Vagina (tissue), 2 donors: ENCODE measurements around the gene SMYD5.

Experiments
- CTCF ChIP-seq, 3 experiments: fragments of 450-650 bp in 2 of 3; fragments of 200-600 bp in 1 of 3; sonication (generic) in 1 of 3; IDR thresholded peaks; one replicate each; pipeline ENCODE4 v1.5.1; 2017 to 2019; ENCODE audit warnings: antibody characterized with exemption in 3 of 3, mild to moderate bottlenecking in 2 of 3, moderate library complexity in 2 of 3
- POLR2A ChIP-seq, 2 donors: fragments of 450-650 bp; IDR thresholded peaks; one replicate each; pipeline ENCODE4 v1.6.1; 2017; ENCODE audit warnings: antibody characterized with exemption in 2 of 2, mild to moderate bottlenecking in 2 of 2, moderate library complexity in 2 of 2
- POLR2AphosphoS5 ChIP-seq, 2 donors: sonication (generic); formaldehyde crosslinking; IDR thresholded peaks; one replicate each; pipeline ENCODE4 v1.9.0; 2017; ENCODE audit warnings: antibody characterized with exemption in 2 of 2, mild to moderate bottlenecking in 2 of 2, low read depth in 1 of 2; ENCODE audit not compliant: insufficient read depth in 1 of 2

DNA sequence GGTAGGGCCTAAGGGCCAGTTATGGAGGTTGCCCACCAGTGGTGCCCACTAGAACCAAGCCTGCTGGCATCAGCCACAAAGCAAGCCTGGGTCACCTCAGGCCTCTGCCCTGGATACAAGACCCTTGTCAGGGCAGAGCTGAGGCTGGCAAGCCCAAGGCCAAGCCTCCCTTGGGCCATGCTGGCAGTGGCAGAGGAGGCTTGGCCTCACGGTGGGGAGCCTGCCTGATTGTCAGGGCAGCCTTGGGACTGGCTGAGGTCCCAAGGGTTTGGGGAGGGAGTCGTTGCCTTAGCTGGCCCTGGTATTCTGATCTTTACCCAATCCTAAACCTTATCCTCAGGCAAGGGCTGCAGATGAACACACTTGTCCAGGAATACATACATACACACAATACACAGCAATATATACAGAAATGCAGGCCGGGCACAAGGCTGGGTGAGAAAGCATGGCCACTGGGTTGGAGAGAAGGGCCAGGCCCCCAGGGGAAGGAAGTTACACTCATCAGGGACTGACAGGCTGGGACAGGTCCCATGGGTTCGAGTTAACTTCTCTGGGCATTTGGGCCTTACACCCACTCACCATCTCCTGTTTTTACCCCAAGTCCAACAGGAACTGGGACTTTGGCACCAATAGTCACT, 41.1 kb downstream of the SMYD5 start:
- TF ChIP-seq CTCF (IDR thresholded peaks at IDR 0.05) (no peak), POLR2A (IDR thresholded peaks at IDR 0.05) (no peak), POLR2AphosphoS5 (IDR thresholded peaks at IDR 0.05; ENCODE audit: insufficient read depth in 1 of 2, low read depth in 1 of 2) (no peak)
